Type B pancreatic cell (in vitro differentiated cells): ENCODE results near the gene SYCE1. TPM values are rescaled to one million over a fixed set of nuclear protein-coding genes. Genes with fewer than 3 reads are reported as not detected.
"Not testable (repeated sequence)": the region's sequence is repeated elsewhere in the genome, so short reads cannot be mapped to it uniquely, and the experiment has no call there.

ENCODE experiments used
- DNase-seq: peaks from one replicate; pipeline ENCODE4 v3.0.0; 2021; ENCODE audit warnings: mixed read lengths; ENCODE audit not compliant: unreplicated experiment; ENCODE audit errors: extremely low spot score
- H3K27ac Mint-ChIP-seq: 2 replicates; pipeline ENCODE4 v1.8.0; 2021; ENCODE audit warnings: mild to moderate bottlenecking, mixed read lengths
- H3K27me3 Mint-ChIP-seq: 2 replicates; pipeline ENCODE4 v1.8.0; 2021; ENCODE audit warnings: mixed read lengths
- H3K36me3 Mint-ChIP-seq: 2 replicates; pipeline ENCODE4 v1.8.0; 2021; ENCODE audit warnings: mixed read lengths
- H3K4me1 Mint-ChIP-seq: one replicate; pipeline ENCODE4 v1.8.0; 2021; ENCODE audit warnings: mixed read lengths; ENCODE audit not compliant: unreplicated experiment
- H3K4me3 Mint-ChIP-seq: 2 replicates; pipeline ENCODE4 v1.8.0; 2021; ENCODE audit warnings: mild to moderate bottlenecking, mixed read lengths
- H3K9me3 Mint-ChIP-seq: 2 replicates; pipeline ENCODE4 v1.8.0; 2021; ENCODE audit warnings: mixed read lengths
- CTCF ChIP-seq: fragments of 200-600 bp; sonication (generic); conservative IDR thresholded peaks from 2 replicates; pipeline ENCODE4 v1.5.0; 2021; ENCODE audit warnings: antibody characterized with exemption, mild to moderate bottlenecking
- total RNA-seq: library from RNA; stranded (reverse); gene quantifications from 2 replicates; pipeline ENCODE4 v1.2.1, GENCODE V29; 2021; ENCODE audit warnings: low replicate concordance

Gene SYCE1
- total RNA-seq, 1 donor from 2014 or later = not detected

- no peak for TF ChIP-seq CTCF
- DNase-seq = no peak
- H3K4me3 Mint-ChIP-seq = no peak overlapping the region
- H3K9me3 Mint-ChIP-seq = peaks cover 4% of the 10 kb centered on the region
- H3K27ac Mint-ChIP-seq = no peak overlapping the region
- no peaks in the 10 kb centered on the region for H3K27me3 Mint-ChIP-seq
- H3K4me1 Mint-ChIP-seq = no peaks in the 10 kb centered on the region
- H3K36me3 Mint-ChIP-seq = no peaks in the 10 kb centered on the region
Measured at GRCh38 chr10:133600657-133601056, 35.3 kb upstream of the SYCE1 start.

GRCh38 chr10:133599869-133600268 is 34.5 kb upstream of the SYCE1 start:
- H3K4me1 Mint-ChIP-seq, H3K4me3 Mint-ChIP-seq, H3K9me3 Mint-ChIP-seq, DNase-seq, H3K27me3 Mint-ChIP-seq, H3K27ac Mint-ChIP-seq, H3K36me3 Mint-ChIP-seq: not testable (repeated sequence)

- H3K4me3 Mint-ChIP-seq = no peak overlapping the region
- no peak overlapping the region for H3K27ac Mint-ChIP-seq
- no peaks in the 10 kb centered on the region for H3K27me3 Mint-ChIP-seq
- no peak for DNase-seq
- no peak for TF ChIP-seq CTCF
- H3K9me3 Mint-ChIP-seq = peaks cover 3% of the 10 kb centered on the region
- no peaks in the 10 kb centered on the region for H3K36me3 Mint-ChIP-seq
- no peaks in the 10 kb centered on the region for H3K4me1 Mint-ChIP-seq
Measured at GRCh38 chr10:133592716-133593115, 27.3 kb upstream of the SYCE1 start.

GRCh38 chr10:133590970-133591359 is 25.6 kb upstream of the SYCE1 start:
- no peak overlapping the region for H3K4me3 Mint-ChIP-seq
- H3K36me3 Mint-ChIP-seq = no peaks in the 10 kb centered on the region
- no peaks in the 10 kb centered on the region for H3K4me1 Mint-ChIP-seq
- no peaks in the 10 kb centered on the region for H3K27me3 Mint-ChIP-seq
- peaks cover 4% of the 10 kb centered on the region for H3K9me3 Mint-ChIP-seq
- no peak for DNase-seq
- H3K27ac Mint-ChIP-seq = no peak overlapping the region
- TF ChIP-seq CTCF = no peak

- Mint-ChIP-seq H3K9me3 (peaks cover 4% of the 10 kb centered on the region), H3K4me1 (no peaks in the 10 kb centered on the region), H3K27me3 (no peaks in the 10 kb centered on the region), H3K4me3 (no peak overlapping the region), H3K27ac (no peak overlapping the region), H3K36me3 (no peaks in the 10 kb centered on the region)
- no peak for DNase-seq
- no peak for TF ChIP-seq CTCF
Measured at GRCh38 chr10:133590226-133590969, 25.0 kb upstream of the SYCE1 start.

GRCh38 chr10:133577037-133577436 is 11.7 kb upstream of the SYCE1 start:
- DNase-seq, H3K4me1 Mint-ChIP-seq, H3K27me3 Mint-ChIP-seq, H3K4me3 Mint-ChIP-seq, H3K27ac Mint-ChIP-seq, H3K36me3 Mint-ChIP-seq: not testable (repeated sequence)
- peaks cover 10% of the 10 kb centered on the region for H3K9me3 Mint-ChIP-seq

GRCh38 chr10:133573460-133573859 is 8.1 kb upstream of the SYCE1 start:
- not testable (repeated sequence) for H3K27ac Mint-ChIP-seq, H3K36me3 Mint-ChIP-seq, H3K27me3 Mint-ChIP-seq, H3K4me1 Mint-ChIP-seq, DNase-seq, H3K4me3 Mint-ChIP-seq
- peaks cover 10% of the 10 kb centered on the region for H3K9me3 Mint-ChIP-seq

GRCh38 chr10:133572055-133572454 is 6.7 kb upstream of the SYCE1 start:
- not testable (repeated sequence) for DNase-seq, H3K4me3 Mint-ChIP-seq, H3K27ac Mint-ChIP-seq, H3K27me3 Mint-ChIP-seq, H3K36me3 Mint-ChIP-seq, H3K4me1 Mint-ChIP-seq
- H3K9me3 Mint-ChIP-seq = peaks cover 10% of the 10 kb centered on the region

- not testable (repeated sequence) for DNase-seq, H3K36me3 Mint-ChIP-seq
Measured at GRCh38 chr10:133569801-133570200, 4.4 kb upstream of the SYCE1 start.

GRCh38 chr10:133568831-133569527 is 3.6 kb upstream of the SYCE1 start:
- H3K4me3 Mint-ChIP-seq, H3K4me1 Mint-ChIP-seq, H3K27ac Mint-ChIP-seq, DNase-seq, H3K27me3 Mint-ChIP-seq, H3K36me3 Mint-ChIP-seq: not testable (repeated sequence)
- H3K9me3 Mint-ChIP-seq = peaks cover 10% of the 10 kb centered on the region

More at GRCh38 chr10:133569801-133570200, 4.4 kb upstream of the SYCE1 start:
- H3K9me3 Mint-ChIP-seq = peaks cover 10% of the 10 kb centered on the region
- H3K4me1 Mint-ChIP-seq, H3K27me3 Mint-ChIP-seq, H3K4me3 Mint-ChIP-seq, H3K27ac Mint-ChIP-seq: not testable (repeated sequence)
